ENCODE data around the gene B4GALNT2. TPM values are rescaled to one million over a fixed set of nuclear protein-coding genes. Genes with fewer than 3 reads are reported as not detected.

Gene B4GALNT2
- total RNA-seq, 1 donor from 2014 or later = 0.13 TPM

DNA sequence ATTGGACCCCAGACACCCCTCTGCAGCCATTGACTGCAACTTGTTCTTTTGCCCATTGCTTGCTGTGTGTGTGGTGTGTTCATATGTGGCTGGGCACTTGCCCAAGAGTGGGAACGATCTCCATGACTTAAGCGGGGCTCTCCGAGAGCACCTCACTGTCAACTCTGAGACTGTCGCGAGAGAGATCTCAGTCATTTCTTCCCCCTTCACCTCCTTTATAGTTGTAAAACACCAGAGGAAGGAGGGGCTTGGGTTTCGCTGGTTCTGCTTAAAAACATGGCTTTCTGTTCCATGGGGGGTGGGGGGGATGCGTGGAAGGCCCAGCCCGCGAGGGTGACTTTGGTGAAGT, 90.6 kb downstream of the B4GALNT2 start:
- intact Hi-C loops (cut with DNase I) = loop anchor here (10.0 kb wide), 1 partner anchor 62 kb away; no protein-coding TSS in a partner anchor
- DNase-seq (ENCODE audit: low spot score) (no peak), ATAC-seq (no peak)

DNA sequence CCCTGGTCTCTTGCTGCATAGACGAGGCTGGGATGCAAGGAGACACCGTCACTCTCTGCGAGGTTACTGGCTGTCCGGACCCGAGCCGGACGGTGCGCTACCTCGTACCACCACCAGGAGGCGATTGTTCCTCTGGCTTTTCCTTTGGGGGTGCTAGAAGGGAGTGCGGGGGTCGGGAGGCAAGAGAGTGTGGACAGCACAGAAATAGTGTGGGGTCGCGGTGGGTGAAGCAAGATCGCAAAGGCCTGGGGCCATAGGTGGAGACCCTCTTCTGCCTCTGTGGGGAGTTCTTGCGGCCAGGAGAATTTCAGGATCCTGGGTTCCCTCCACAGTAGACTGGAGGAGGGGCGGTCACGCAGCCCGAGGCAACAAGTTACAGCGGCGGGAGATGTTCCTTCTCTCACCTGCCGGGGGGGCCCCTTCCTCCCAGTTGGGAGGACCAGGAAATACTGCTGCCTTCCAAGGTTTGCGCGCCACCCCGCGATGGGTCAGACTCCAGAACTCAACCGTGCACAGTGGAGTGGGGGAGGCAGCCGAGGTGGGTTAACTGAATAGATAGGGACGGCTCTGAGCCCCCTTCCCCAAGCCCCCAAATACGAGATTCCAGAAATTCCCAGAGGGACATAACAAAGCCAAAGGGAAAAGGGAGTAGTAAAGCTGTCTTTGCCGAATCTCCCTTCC, 91.1 kb downstream of the B4GALNT2 start:
- peak; percentile 51 for ATAC-seq
- DNase-seq (ENCODE audit: low spot score) = peak; percentile 84
- intact Hi-C loops (cut with DNase I) = loop anchor here (10.0 kb wide), 1 partner anchor 61 kb away; no protein-coding TSS in a partner anchor

DNA sequence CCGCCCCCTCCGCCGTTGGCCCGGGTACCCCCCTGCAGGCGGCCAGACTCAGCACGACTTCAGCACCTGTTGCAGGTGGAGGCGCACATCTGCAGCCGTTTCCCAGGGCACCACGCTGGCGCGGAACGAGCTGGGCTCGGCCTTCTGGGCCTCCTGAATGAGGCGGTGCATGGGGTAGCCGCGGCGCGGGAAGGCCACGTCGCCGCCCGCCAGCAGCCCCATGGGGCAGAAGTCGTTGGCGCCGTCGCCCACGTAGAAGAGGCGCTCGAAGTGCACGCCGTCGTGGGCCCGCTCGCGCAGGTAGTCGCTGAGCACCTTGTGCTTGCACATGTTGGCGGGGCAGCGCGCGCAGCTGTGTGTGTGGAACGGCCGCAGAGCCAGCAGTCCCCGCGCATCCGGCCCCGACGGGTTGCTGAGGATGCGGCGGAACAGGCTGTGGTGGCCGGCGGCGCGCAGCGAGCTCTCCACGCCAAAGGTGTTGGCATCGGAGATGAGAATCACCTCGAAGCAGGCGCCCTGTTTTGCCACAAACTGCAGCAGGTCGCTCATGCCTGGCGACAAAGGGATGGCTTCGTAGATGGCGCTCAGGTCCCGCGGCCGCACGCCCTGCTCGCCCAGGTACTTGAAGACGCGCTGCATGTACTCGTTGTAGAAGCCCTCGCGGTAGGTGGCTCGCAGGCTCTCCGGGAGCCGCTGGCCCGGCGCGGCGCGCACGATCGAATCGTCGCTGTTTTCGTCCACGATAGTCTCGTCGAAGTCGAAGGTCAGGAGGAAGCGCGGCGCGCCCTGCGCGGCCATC, 91.8 kb downstream of the B4GALNT2 start:
- intact Hi-C loops (cut with DNase I) = loop anchor here (10.0 kb wide), 1 partner anchor 60 kb away; no protein-coding TSS in a partner anchor
- ATAC-seq (no peak), DNase-seq (ENCODE audit: low spot score) (no peak)

- intact Hi-C loops (cut with DNase I) = loop anchor here (10.0 kb wide), 1 partner anchor 60 kb away; no protein-coding TSS in a partner anchor
- DNase-seq (ENCODE audit: low spot score) = no peak
- ATAC-seq = no peak
Measured at GRCh38 chr17:49224997-49225337, 92.4 kb downstream of the B4GALNT2 start.

GRCh38 chr17:49225554-49226236, 93.1 kb downstream of the B4GALNT2 start:
- intact Hi-C loops (cut with DNase I) = loop anchor here (10.0 kb wide), 1 partner anchor 59 kb away; no protein-coding TSS in a partner anchor
- no peak for DNase-seq (ENCODE audit: low spot score)
- ATAC-seq = no peak

Other genes with a start within 250 kb of the B4GALNT2 start
- 40.7 TPM for gene ATP5MC1, start 240.0 kb upstream of the B4GALNT2 start, total RNA-seq
- gene UBE2Z, start 224.4 kb upstream of the B4GALNT2 start, total RNA-seq = 66.2 TPM
- gene SNF8, start 187.9 kb upstream of the B4GALNT2 start, total RNA-seq = 57.1 TPM
- not detected for gene GIP, start 164.2 kb upstream of the B4GALNT2 start, total RNA-seq
- not detected for gene IGF2BP1, start 135.4 kb upstream of the B4GALNT2 start, total RNA-seq
- gene GNGT2, start 77.8 kb downstream of the B4GALNT2 start, total RNA-seq = 1.3 TPM
- 8.5 TPM for gene ABI3, start 77.9 kb downstream of the B4GALNT2 start, total RNA-seq
- gene PHOSPHO1, start 98.0 kb downstream of the B4GALNT2 start, total RNA-seq = 6.2 TPM
- gene ZNF652, start 229.5 kb downstream of the B4GALNT2 start, total RNA-seq = 60.9 TPM